ENCODE results near the gene MYO1D.

Gene MYO1D

DNA sequence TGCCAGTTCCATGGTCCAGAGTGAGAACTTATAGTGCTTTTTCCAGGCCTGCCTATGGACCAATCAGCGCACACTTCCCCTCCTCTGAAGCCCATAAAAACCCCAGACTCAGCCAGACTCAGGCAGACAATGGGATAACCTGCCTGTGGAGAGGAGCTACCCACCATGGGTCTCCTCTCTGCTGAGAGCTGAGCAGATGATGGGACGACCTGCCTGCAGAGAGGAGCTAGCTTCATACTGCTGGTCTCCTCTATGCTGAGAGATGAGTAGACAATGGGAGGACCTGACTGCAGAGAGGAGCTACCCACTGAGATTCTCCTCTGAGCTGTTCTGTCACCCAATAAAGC is 144.7 kb downstream of the MYO1D start:
- TF ChIP-seq CTCF (IDR thresholded peaks at IDR 0.05; ENCODE audit: extremely low read depth, insufficient read depth, missing control alignments) = no peak
- in situ Hi-C loops (cut with MboI; ENCODE audit: low pct_unique_long_range_greater_than_20kb, low sequenced_read_pairs, unreplicated experiment) = no loop called here

DNA sequence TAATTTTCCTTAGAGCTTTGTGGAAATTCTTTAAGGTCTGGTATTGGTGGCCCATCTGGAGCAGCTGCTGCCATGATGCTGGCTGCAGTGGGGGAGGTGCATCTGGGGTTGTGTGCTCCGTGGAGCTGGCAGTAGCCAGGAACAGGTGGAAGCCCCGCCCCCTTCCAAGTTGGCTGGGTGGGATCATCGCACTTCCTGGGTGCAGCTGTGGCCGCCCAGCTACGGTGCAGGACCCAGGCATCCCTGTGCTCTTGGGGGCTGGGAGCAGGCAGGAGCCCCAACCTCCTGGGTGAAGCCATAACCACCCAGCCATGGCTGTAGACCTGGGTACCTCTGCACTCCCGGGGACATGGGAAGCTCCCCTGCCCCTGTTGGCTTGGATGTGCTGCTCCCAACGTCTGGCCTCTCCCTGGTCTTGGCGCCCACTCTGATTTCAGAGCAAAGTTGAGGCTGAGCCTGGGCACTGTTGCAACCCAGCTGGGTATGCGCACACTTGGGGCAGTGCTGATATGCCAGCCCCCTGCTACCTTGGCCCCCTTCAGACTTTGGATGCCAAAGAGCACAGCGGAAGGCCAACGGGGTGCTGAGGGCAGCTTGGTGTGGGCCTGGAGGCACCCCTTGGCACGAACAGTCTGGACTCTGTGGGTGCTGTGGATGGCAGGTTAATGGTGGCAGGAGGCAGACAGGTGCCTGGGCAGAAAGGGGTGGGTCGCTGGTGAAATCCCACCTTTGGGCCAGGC is 145.2 kb downstream of the MYO1D start:
- in situ Hi-C loops (cut with MboI; ENCODE audit: low pct_unique_long_range_greater_than_20kb, low sequenced_read_pairs, unreplicated experiment) = no loop called here

More for the DNA sequence above, 144.7 kb downstream of the MYO1D start:
- DNase-seq (ENCODE audit: low spot score) = no peak

GRCh38 chr17:32727681-32728080 is 149.2 kb downstream of the MYO1D start:
- DNase-seq (ENCODE audit: low spot score) = no peak
- in situ Hi-C loops (cut with MboI; ENCODE audit: low pct_unique_long_range_greater_than_20kb, low sequenced_read_pairs, unreplicated experiment) = no loop called here
- no peak for TF ChIP-seq CTCF (IDR thresholded peaks at IDR 0.05; ENCODE audit: extremely low read depth, insufficient read depth, missing control alignments)

More for the DNA sequence above, 145.2 kb downstream of the MYO1D start:
- TF ChIP-seq CTCF (IDR thresholded peaks at IDR 0.05; ENCODE audit: extremely low read depth, insufficient read depth, missing control alignments) = no peak
- DNase-seq (ENCODE audit: low spot score) = no peak

GRCh38 chr17:32725697-32726096 is 151.2 kb downstream of the MYO1D start:
- in situ Hi-C loops (cut with MboI; ENCODE audit: low pct_unique_long_range_greater_than_20kb, low sequenced_read_pairs, unreplicated experiment) = no loop called here
- no peak for TF ChIP-seq CTCF (IDR thresholded peaks at IDR 0.05; ENCODE audit: extremely low read depth, insufficient read depth, missing control alignments)
- DNase-seq (ENCODE audit: low spot score) = no peak

DNA sequence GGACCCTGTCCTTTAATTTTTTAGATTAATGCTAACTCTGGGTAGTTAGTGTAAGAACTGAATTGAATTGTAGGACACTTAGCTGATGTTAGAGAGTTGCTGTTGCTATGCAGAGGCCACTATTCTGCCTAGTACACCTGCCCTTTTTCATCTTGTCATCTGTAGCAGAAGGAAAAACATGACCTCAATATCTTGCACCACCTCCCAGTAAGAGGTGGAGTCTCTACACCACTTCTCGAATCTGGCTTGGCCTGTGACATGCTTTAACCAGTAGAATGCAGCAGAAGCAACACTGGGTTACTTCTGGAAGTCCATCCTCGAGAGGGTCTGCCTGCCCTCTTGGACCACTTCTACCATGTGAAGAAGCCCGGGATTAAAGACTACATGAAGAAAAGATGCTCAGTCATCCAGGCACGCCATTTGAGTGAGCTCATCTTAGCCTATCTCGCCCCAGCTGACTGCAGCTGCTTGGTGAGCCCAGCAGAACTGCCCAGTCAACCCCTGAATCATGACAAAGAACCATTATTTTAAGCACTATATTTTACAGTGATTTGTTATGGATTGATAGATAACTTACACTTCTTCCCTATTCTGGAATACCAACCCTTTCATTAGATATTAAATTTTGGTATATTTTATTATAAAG is 153.5 kb downstream of the MYO1D start:
- no peak for DNase-seq (ENCODE audit: low spot score)
- in situ Hi-C loops (cut with MboI; ENCODE audit: low pct_unique_long_range_greater_than_20kb, low sequenced_read_pairs, unreplicated experiment) = no loop called here
- no peak for TF ChIP-seq CTCF (IDR thresholded peaks at IDR 0.05; ENCODE audit: extremely low read depth, insufficient read depth, missing control alignments)

- in situ Hi-C loops (cut with MboI; ENCODE audit: low pct_unique_long_range_greater_than_20kb, low sequenced_read_pairs, unreplicated experiment) = no loop called here
- no peak for DNase-seq (ENCODE audit: low spot score)
- TF ChIP-seq CTCF (IDR thresholded peaks at IDR 0.05; ENCODE audit: extremely low read depth, insufficient read depth, missing control alignments) = no peak
Measured at GRCh38 chr17:32722733-32723132, 154.2 kb downstream of the MYO1D start.

Measured in GM13977 (cell line).